ENCODE data around the gene RPP25L.

The RPP25L gene

GRCh38 chr9:34600908-34601307 lies 11.0 kb downstream of the RPP25L start:
- DNase-seq (ENCODE audit: extremely low read depth, low read depth), result no peak
- no peak for TF ChIP-seq CTCF (IDR thresholded peaks at IDR 0.05; ENCODE audit: low read depth, low read length, missing control alignments)
- no peak overlapping the region for H3K4me3 ChIP-seq (replicated peaks; ENCODE audit: low read depth, low read length)

GRCh38 chr9:34599546-34599945 lies 12.4 kb downstream of the RPP25L start:
- no peak overlapping the region for H3K4me3 ChIP-seq (replicated peaks; ENCODE audit: low read depth, low read length)
- TF ChIP-seq CTCF (IDR thresholded peaks at IDR 0.05; ENCODE audit: low read depth, low read length, missing control alignments), result no peak
- no peak for DNase-seq (ENCODE audit: extremely low read depth, low read depth)

GRCh38 chr9:34594177-34594576 lies 17.7 kb downstream of the RPP25L start:
- DNase-seq (ENCODE audit: extremely low read depth, low read depth), result no peak
- H3K4me3 ChIP-seq (replicated peaks; ENCODE audit: low read depth, low read length), result no peak overlapping the region
- no peak for TF ChIP-seq CTCF (IDR thresholded peaks at IDR 0.05; ENCODE audit: low read depth, low read length, missing control alignments)

- no peak for TF ChIP-seq CTCF (IDR thresholded peaks at IDR 0.05; ENCODE audit: low read depth, low read length, missing control alignments)
- DNase-seq (ENCODE audit: extremely low read depth, low read depth), result no peak
- no peak overlapping the region for H3K4me3 ChIP-seq (replicated peaks; ENCODE audit: low read depth, low read length)
Observed at GRCh38 chr9:34592895-34593601, 18.8 kb downstream of the RPP25L start.

GRCh38 chr9:34591917-34592866 lies 19.7 kb downstream of the RPP25L start:
- no peak overlapping the region for H3K4me3 ChIP-seq (replicated peaks; ENCODE audit: low read depth, low read length)
- DNase-seq (ENCODE audit: extremely low read depth, low read depth), result no peak
- no peak for TF ChIP-seq CTCF (IDR thresholded peaks at IDR 0.05; ENCODE audit: low read depth, low read length, missing control alignments)

- H3K4me3 ChIP-seq (replicated peaks; ENCODE audit: low read depth, low read length), result no peak overlapping the region
- no peak for DNase-seq (ENCODE audit: extremely low read depth, low read depth)
Observed at GRCh38 chr9:34591248-34591916, 20.5 kb downstream of the RPP25L start.

More at GRCh38 chr9:34591248-34591916, 20.5 kb downstream of the RPP25L start:
- peak; percentile 89 for TF ChIP-seq CTCF (IDR thresholded peaks at IDR 0.05; ENCODE audit: low read depth, low read length, missing control alignments)
